Activated CD8-positive, alpha-beta memory T cell treated with anti-CD3 and anti-CD28 coated beads, Interleukin-2, amount 50 U/mL, for 1 hour (primary cell): ENCODE results near the gene PSMG1.
"Not testable (repeated sequence)": the region's sequence is repeated elsewhere in the genome, so short reads cannot be mapped to it uniquely, and the experiment has no call there.

Experiments
- DNase-seq: peaks from one replicate; pipeline ENCODE4 v3.0.0-alpha.2; 2020; ENCODE audit errors: extremely low read depth

Gene PSMG1

GRCh38 chr21:39183272-39184049, at the start of gene PSMG1:
PSMG1 (minus strand) TSS chr21:39183451; CDS start chr21:39183385, 66 bp downstream.
- peak; percentile 76 for DNase-seq

GRCh38 chr21:39232861-39233291, 49.6 kb upstream of the PSMG1 start:
- DNase-seq, result no peak

DNA sequence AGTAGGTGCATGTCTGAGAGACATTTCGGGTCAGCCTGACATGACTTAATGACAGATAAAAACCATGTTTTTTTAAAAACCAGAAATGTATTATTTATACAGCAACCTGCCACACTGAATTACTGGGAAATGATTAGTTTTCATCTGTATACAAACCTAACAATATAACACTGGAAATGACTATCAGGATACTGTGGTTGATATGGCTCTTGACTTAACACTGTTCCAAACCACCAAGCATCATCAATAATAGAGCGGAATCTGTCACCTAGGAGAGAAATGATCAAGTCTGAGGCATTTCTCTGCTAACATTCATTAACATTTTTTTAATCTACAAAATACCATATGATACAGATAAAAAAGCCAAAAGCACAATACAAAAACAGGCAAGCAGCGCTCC, 41.7 kb upstream of the PSMG1 start:
- no peak for DNase-seq

GRCh38 chr21:39221997-39222486, 38.8 kb upstream of the PSMG1 start:
- no peak for DNase-seq

GRCh38 chr21:39221282-39221996, 38.2 kb upstream of the PSMG1 start:
- DNase-seq, result no peak

DNA sequence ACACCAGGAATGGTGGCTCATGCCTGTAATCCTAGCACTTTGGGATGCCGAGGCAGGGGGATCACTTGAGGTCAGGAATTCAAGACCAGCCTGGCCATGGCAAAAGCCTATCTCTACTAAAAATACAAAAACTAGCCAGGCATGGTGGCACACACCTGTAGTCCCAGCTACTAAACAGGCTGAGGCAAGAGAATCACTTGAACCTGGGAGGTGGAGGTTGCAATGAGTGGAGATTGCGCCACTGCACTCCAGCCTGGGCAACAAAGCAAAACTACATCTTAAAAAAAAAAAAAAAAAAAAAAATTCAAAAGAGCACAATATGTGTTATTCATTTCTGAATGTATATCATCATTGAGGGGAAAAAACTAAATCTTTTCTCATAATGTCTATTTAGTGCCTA, 37.6 kb upstream of the PSMG1 start:
- DNase-seq, result not testable (repeated sequence)

- no peak for DNase-seq
These were observed 36.9 kb upstream of the PSMG1 start for GRCh38 chr21:39220150-39220549.

DNA sequence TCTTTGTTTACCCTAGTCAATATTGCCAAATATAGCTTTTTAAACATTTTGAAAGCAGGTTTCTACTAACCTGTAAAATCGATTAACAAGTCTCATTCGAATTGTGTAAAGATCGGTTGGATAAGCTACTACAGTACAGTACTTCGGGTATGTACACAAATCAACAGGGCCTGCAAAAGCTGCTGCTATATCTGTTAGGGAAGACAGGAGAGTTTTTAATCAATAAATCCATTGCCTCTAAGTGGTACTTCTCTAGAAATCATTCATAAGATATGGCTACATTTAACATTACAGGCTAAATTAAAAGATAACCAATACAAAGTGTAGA, 34.8 kb upstream of the PSMG1 start:
- DNase-seq, result no peak

DNA sequence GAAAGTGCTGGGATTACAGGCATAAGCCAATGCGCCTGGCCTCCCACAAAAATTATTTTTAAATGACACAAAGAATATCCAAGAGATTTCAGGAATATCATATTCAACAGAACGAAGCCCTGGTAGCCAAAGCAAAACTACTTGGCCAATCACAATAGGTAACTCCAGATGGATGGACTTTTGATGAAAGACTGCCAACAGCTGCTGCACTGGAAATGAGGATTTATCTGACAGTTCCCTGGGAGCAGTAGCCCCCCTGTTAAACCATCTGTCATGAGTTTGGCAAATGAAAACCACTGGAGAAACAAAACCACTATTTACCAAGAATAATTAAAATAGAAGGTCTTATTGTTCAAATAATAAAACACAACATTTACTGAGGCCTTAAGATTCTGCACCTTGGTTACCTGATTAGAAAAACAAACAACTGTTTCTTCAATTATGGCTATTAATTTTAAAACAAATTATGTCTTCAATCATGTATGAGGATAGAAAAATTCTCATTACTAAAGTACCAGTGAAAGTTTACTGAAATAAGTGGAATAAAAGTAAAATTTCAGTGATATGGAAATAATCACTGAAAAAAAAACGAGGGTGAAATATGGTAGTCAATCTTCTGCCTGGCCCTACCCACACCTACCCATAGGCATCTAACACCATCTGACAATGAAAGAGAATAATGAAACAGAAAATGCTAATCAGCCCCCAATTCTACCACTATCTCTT, 34.3 kb upstream of the PSMG1 start:
- DNase-seq, result no peak

GRCh38 chr21:39216290-39216689, 33.0 kb upstream of the PSMG1 start:
- no peak for DNase-seq

- DNase-seq, result no peak
These were observed 31.8 kb upstream of the PSMG1 start for GRCh38 chr21:39215078-39215477.

DNA sequence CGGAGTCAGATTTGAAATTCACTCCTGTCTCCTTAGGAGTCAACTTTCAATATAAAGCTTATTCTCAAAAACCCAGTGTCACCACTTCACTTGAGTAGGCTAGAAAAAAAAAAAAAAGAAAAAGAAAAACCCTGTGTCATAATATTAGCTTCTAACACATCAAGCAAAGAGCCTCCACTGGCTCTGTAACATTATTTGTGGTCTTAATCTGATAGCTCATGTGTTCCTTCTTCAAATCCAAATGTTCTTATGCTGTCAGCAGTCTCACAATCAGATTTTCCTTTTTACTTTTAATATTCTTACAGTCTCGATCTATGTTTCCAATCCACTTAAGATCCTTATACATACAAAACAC, 26.1 kb upstream of the PSMG1 start:
- DNase-seq, result no peak

GRCh38 chr21:39208624-39209333, 25.5 kb upstream of the PSMG1 start:
- DNase-seq, result no peak

GRCh38 chr21:39204134-39204533, 20.9 kb upstream of the PSMG1 start:
- DNase-seq, result no peak

GRCh38 chr21:39198800-39199199, 15.5 kb upstream of the PSMG1 start:
- no peak for DNase-seq

DNA sequence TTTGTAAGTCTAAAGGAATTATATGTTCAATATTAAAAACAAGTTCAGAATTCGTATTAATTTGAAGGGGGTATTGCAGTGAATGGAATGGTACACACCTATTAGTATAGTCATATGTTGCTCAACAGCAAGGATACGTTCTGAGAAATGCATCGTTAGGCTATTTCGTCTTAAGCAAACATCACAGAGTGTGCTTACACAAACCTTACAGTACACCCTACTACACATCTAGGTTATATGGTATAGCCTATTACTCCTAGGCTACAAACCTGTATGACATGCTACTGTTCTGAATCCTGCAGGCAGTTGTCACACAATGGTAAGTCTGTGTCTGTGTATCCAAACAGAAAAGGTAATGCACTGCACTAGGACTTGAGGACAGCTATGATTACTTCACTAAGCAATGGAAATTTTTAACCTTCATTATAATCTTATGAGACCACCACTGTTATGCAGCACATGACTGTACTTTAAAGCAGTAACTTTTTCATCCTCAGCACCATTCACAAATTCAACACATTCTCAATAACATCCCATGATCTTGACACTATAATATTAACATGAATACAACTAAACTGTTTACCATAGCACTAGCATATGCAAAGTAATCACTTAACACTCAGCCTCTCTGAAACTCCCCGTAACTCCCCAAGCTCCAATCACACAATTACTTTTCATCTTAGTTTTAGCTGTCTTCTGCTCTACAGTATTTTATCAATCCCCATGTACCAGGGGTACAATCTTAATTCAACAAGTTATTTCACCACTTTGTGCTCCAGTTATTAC, 14.4 kb upstream of the PSMG1 start:
- DNase-seq, result no peak

- DNase-seq, result no peak
These were observed 13.6 kb upstream of the PSMG1 start for GRCh38 chr21:39196838-39197237.

- DNase-seq, result no peak
These were observed 13.1 kb upstream of the PSMG1 start for GRCh38 chr21:39196310-39196709.

GRCh38 chr21:39193380-39193779, 10.1 kb upstream of the PSMG1 start:
- no peak for DNase-seq

- no peak for DNase-seq
These were observed 6.8 kb upstream of the PSMG1 start for GRCh38 chr21:39189857-39190604.
